ENCODE results near the gene USP46.
A peak's percentile ranks its signal among the peaks of the same experiment; 100 is the strongest.

Gene USP46

DNA sequence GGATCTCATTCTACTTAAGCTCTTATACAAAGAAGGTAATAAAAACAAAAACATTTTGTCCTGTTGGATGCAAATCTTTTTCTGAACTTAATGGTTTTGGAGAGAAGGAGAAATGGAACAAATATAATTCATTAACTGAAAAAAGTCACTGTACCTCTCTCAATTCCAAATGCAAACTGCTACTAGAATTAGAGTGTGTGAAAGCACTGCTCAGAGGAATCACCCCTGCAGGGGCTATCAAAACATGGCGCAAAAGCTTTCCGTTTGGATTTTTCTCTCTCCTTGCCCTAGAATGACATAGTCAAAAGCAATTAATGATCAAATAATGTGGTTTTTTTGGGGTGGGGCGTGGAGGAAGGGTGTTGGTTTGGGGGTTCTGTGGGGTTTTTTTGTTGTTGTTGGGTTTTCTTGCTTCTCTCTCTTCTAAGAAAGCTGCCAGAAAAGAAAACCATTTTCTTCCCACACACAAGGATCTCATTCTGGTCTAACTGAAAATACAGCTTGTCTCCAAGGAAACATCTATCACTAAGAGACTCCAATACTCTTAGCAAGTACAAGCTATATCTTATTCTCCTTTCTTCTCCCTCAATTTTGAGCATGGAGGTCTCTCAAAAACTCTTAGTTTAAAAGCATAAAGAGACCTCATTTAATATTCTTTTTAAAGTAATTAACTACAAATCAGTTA lies 41.6 kb downstream of the USP46 start:
- DNase-seq, result no peak

DNA sequence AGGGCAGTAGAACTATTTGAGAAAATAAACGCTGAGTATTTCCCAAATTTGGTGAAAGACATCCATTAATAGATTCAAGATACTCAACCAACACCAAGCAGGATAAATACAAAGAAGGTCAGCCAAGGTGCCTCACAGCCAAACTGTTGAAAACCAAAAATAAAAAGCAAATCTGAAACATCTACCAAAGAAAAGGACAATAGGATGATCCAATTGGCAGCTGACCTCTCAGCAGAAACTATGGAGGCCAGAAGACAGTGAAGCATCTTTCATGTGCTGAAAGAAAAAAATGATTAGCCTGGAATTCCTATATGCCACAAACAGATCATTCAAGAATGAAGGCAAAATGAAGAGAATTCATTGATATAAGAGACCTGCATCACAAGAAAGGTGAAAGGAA lies 44.9 kb downstream of the USP46 start:
- DNase-seq, result no peak

DNA sequence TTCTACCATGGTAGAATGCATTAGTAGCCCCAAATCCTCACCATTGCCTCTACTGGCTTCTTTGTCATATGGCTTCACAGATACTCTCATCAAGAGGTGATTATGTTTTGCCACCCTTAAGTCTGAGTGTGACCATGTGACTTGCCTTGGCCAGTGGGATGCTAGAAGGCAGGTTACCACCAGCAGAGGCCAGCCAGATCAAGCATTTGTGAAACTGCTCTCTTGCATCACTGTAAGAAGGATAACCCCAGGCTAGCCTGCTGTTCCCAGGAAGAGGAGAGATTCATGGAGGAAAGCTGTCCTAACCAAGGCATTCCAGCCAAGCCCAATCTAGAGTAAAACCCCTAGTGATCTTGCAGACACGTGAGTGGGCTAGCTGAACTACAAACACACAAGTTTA lies 46.8 kb downstream of the USP46 start:
- DNase-seq, result no peak

DNA sequence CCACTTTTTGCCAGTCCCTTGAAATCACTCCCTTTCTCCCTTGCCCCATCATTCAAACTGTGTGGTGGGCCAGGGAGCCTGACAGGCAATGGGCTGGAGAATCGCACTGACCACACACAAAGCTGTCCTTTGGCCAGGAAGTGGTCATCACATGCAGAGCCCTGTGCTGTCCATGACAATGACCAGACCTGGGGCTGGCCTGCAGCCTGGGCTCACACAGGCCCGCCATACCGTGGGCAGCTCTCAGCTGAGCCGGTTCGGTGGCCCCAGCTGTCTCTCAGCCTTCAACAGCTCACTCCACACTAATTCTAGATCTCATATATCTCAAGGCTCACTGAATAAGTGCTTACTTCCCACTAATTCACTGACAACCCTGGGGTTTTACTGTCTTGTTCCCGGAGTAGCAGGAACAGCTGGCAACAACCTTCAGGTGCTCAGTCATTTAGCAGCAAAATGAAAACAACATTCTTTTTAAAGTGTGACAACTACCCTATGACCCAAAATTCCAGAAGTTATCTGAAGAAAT lies 48.0 kb downstream of the USP46 start:
- DNase-seq, result no peak

DNA sequence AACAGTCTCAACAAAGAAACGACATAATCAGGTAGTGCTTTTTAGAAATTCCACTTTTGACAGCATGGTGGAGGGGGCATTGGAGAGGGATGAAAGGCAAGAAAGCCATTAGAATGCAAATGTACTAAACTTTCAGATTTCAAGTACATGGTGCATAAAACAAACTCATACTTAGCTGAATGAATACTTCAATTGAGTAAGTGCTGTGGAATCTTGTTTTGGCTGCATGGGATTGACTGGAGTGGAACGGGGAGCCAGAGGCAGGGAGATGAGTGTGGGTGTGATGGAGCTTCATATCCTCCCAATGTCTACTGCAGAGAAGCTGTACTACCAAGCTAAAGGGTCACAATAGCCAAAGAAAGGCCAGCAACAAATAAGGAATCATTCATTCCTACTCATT lies 52.4 kb downstream of the USP46 start:
- no peak for DNase-seq

DNA sequence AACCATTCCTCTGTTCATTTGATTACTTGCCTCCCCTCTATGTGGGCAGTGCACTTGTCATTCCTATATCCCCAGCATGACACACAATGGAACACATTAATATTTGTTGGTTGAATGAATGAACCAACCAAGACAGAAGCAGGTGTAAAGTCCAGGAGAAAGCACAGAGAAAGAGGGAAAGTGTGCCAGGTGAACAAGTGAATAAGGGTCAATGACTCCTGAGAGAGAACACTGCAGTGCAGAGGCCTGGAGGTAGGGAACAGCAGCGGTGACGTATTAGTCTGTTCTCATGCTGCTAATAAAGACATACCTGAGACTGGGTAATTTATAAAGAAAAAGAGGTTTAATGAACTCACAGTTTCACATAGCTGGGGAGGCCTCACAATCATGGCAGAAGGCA lies 53.1 kb downstream of the USP46 start:
- DNase-seq, result no peak

DNA sequence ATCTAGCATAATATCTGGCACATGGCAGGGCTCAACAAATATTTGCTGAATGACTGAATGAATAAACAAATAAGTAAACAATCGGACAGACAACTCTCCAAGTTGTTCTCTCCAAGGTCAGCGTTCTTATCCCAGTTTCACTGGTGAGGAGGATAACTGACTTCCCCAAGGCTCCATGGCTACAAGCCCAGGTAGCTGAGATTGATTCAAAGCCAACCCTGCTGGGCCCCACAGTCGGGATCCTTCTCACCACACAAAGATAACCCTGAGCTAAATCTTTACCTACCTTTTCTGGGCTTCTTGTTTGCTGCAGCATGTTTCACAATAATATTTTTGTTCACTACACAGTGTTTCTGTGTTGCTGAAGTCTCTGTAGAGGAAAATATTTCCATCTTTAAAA lies 54.9 kb downstream of the USP46 start:
- no peak for DNase-seq

DNA sequence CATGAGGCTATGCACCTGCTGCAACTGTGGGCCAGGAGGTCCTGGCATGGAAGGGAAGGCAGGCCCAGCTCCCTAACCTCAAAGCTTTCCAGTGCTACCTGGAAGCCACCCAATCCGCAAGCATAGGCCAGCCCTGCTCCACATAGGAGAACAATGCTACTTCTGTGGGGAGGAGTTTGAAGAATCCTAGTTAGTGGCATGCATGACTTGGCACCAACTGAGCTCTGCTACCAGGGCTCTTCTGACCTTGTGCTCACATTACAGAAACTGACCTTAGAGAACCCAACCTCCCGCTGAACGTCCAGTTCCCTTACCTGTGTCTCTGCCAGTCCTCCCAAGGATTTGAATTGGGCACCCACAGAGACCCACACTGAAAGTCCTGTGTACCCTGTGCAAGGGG lies 58.8 kb downstream of the USP46 start:
- DNase-seq, result no peak

DNA sequence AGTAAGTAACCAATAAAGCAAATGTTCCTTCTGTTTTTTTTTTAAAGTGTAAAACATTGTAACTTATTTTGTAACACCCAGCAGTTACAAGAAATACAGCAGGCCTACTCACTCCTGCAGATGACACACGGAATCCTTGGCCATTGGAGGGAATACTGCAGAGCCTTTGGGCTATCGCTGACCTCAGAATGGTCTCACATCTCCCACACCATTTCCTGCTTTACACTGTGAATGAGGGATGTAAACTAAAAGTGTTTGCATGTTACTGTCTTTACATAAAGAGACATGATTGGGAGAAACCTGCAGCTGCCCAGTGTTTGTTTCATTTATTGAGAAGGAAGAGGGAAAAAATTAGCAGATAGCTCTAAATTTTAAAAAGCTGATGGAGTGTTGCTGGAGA lies 64.1 kb downstream of the USP46 start:
- DNase-seq, result no peak

DNA sequence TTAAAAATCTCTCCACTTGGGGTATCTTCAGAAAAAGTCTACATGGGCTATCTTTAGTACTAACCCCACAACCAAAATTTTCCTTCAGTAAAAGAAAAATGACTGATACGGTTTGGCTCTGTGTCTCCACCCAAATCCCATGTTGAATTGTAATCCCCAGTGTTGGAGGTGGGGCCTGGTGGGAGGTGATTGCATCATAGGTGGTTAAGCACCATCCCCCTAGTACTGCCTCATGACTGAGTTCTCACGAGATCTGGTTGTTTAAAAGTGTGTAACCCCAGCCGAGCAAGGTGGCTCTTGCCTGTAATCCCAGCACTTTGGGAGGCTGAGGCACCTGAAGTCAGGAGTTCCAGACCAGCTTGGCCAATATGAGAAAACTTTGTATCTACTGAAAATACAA lies 66.8 kb downstream of the USP46 start:
- DNase-seq, result no peak

DNA sequence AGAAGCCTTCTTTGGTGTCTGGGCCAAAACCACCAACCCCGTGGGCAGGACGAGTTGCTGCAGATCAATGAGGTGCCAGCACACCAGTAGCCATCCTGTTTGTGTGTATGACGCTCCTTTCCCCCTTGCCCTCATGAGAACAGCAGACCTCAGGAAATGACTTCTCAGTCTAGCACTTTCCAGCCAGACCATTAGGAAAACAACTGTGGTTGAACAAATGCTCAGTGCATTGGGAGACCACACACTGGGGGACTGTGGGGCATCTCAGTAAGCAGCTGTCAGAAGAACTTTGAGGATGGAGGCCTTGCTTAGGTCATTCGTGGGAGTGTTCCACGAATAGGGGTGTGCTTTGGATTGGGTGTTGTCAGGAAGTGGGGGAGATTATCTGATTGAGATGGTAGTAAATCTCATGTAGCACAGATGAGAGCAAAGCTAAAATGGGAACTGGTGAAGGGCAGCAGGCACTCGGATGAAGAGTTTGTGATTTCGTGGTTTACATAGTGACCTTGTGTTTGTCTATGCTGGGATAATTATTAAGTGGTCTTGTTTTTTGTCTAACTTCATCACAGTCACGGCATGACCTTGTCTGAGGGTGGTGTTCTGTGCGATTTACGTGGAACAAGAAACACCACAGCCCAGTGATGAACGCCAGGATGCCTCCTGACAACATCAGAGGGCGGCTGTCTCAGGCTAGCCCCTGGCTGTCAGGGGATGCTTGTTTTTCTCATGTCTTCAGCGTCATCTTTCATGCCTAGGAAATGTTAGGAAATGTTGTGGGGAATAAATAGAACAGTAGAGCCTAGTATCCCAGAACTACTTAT lies 70.1 kb downstream of the USP46 start:
- DNase-seq, result no peak

DNA sequence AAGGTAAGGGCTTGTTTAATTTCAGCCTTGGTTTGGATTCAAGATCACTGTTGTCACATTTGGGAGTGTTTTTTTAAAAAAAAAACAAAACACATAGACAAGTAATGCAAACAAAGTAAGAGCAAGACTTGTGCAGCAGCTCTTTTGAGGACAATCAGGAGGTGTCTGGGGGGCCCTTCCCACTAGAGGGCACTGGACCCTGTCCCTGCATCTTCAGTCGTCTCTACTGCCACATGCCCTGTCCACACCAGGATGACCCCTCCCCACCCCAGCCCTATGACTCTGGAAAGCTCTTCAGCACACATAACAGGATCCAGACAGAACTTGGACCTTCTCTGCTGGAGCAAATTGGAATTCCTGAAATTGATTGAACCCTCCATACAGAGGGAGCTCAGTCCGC lies 71.0 kb downstream of the USP46 start:
- DNase-seq, result peak; percentile 19

DNA sequence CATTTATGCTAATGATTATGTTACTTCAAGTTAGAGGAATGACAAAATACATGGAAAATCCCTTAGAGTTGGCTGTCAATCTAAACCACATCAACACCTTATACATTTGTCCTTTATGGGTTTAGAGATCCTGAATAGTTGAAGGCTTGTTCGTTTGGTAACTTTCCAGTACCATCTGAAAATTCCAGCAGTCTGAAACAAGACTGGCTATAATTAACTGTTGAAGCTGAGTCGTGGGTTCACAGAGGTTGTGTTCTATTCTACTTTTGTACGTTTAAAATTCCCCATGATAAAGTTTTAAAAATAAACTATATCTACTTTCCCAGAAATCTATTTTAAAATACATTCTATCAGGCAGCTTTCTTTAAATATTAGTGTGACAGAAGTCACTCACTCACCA lies 73.0 kb downstream of the USP46 start:
- DNase-seq, result no peak

DNA sequence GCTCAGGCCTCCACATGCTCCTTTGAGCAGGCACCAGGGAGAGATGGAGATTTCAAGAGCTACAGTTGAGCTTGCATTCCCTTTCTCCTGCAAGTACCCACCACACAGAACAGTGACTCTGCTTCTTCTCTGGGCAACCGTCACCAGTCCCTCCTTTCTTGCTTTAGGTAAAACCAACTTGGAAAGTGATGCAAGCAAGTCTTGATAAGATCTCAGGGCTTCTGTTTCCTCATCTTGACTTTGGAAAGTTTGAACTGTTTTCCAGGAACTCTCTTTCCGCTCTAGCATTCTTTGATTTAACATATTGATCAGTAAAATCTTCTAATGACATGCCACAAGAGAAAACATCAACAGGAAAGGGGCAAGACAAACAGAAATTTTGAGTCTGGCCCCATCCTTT lies 73.7 kb downstream of the USP46 start:
- DNase-seq, result no peak

DNA sequence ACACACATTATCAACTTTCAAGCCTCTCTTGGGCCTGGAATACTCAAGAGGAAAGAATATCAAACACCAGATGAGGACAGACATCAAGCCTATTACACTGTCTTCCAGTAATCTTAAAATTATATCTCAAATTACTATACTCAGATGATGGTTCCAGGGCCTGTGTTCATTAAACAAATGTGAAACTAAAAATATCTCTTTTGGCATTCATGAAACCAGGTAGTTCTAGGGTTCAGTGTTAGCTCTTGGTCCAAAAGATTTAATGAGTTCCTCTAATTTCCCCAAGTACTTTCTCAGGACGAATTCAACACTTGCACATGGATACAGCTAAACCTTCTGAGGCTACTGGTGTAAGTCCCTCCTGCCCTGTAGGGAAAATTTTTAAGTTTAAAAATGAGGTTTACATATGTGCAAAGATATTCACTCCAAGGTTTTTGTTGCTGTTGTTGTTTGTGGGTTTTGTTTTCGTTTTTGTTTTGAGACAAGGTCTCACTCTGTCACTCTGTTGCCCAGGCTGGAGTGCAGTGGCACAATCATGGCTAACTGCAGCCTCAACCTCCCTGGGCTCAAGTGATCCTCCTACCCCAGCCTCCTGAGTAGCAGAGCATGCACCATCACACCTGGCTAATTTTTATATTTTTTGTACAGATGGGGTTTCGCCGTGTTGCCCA lies 79.4 kb downstream of the USP46 start:
- no peak for DNase-seq

DNA sequence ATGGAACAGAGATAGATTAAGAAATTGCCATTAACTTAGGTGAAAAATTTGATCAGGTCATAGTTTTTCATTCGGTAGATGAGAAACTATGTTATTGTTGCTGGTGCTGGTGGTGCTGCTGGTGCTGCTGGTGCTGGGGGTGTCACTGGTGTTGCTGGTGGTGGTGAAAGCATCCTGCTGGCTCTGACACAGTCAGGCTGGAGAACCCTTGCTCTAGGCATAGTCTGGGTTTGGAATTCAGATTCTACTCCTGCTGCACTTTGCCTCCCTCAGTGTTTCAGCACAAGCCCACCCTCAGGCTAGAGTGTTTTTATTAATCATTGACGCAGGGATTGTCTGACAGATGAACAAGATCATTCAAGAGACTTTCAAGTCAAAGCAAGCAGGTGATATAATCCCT lies 80.2 kb downstream of the USP46 start:
- DNase-seq, result no peak

DNA sequence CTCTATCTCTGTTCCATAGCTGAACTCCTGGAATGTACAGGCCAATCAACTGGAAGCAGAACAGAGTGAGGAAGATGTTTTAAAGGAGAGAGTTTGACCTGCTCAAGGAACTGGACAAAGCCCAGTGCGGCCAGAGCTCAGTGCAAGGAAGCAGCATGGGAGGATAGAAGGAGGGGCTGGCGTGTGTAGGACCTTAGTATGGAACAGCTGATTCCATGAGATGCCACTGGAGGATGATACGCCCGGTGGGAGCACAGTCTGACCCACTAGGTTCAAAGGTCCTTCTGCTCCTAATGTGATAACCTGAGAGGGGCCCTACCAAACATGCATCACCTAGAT lies 81.5 kb downstream of the USP46 start:
- no peak for DNase-seq

DNA sequence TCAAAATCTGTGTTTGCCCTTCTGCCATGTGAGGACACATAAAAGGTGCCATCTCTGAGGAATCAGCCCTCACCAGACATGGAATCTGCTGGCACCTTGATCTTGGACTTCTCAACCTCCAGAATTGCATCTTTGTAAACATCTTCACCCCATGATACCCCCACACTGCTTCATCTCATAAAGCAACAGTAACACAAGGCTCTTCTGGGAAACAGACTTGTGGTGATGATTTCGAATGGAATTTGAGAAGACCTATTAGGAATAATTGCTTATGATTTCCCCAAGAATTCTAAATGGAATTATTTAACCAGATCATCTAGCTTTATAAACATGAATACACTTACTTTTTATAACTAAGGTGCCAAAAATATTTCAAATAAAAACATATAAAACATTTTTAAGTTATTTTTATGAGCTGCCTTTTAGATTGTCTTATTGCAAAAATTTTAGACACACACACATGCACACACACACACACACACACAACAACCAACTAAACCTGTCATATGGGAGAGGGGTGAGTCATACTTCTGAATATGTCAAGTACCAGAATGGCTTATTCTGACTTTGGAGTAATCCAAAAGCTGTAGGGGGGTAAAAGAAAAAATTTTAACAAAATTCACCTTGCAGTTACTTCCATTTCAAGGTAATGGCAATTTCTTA lies 82.0 kb downstream of the USP46 start:
- DNase-seq, result no peak

DNA sequence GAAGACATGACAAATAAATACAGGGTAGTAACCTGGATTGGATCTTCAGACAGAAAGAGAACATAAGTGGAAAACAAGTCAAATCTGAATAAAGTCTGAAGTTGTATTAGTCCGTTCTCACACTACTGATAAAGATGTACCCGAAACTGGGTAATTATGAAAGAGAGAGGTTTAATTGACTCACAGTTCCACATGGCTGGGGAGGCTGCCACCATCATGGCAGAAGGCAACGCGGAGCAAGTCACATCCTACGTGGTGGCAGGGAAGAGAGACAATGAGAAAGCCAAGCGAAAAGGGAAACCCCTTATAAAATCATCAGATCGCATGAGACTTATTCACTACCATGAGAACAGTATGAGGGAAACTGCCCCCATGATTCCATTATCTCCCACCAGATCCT lies 82.8 kb downstream of the USP46 start:
- no peak for DNase-seq

DNA sequence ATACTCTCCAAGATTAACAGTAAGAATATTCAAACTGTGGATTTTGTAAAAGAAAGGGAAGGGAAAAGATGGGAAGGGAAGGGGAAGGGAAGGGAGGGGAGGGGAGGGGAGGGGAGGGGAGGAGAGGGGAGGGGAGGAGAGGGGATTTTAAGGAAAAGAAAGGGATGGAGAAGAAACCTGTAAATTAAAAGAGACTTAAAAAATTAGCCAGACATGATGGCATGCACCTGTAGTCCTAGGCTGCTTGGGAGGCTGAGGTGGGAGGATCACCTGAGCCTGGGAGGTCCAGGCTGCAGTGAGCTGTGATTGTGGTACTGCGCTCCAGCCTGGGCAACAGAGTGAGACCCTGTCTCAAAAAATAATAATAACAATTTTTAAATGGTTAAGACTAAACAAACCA lies 83.7 kb downstream of the USP46 start:
- no peak for DNase-seq

DNA sequence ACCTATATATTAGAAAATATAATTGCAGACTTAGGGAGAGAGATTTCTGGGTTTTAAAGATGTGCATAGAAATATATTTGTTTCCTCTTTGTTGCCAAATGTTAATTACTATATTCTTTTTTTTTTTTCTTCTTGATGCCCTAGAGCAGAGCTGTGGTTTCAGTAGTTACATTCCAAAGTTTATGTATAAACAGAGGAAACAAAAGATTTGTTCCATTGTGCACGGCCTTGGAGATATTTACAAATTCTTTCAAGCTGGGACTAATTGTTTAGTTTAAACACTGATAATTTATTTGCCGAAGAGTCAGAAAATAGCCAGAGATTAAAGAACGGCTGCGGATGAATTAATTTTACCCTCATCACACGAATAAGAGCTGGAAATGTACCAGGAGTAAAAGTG lies 85.1 kb downstream of the USP46 start:
- no peak for DNase-seq

DNA sequence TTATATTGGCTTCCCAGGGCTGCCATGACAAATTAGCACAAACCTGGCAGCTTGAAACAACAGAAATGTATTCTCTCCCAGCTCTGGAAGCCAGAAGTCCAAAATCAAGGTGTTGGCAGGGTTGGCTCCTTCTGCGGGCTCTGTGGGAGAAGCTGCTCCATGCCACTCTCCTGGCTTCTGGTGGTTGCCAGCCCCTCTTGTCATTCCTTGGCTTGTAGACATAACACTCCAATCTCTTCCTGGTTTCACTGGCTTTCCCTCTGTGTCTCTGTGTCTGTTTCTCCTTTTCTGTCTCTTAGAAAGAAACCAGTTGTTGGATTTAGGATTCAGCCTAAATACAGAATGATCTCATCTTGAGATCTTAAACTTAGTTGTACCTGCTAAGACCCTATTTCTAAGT lies 85.5 kb downstream of the USP46 start:
- DNase-seq, result no peak

DNA sequence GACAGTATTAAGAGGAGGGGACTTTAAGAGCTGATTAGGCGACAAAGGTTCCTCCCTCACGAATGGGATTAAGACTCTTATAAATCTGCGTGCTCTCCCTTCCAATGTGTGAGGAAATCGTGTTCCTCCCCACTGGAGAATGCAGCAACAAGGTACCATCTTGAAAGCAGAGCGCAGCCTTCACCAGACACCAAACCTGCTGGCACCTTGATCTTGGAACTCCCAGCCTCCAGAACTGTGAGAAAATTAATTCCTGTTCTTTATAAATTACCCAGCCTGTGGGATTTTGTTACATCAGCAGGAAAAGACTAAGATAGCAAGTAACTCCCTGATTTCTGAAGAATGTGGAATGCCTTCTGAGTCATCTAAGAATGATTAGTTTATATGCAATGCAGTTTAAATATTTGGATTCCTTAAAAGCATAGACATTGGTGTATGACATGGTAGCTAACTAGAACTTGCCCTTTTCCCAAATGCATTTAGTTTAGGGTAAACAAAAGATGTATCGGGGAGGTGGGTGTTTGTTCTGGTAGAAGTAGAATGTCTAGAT lies 86.1 kb downstream of the USP46 start:
- DNase-seq, result no peak

All from midbrain (tissue), 1 donor.